GM23338 (cell line): ENCODE data around the gene NCOA1. TPM values are rescaled to one million over a fixed set of nuclear protein-coding genes. Genes with fewer than 3 reads are reported as not detected.
"Not testable (repeated sequence)": the region's sequence is repeated elsewhere in the genome, so short reads cannot be mapped to it uniquely, and the experiment has no call there.

Experiments
- ATAC-seq: fragments of 200-7000 bp; cut with Tn5 transposase; 3 replicates; pipeline ENCODE4 v1.9.1; 2020
- DNase-seq: peaks from one replicate; pipeline ENCODE4 v3.0.0-alpha.2; 2015; ENCODE audit warnings: low spot score
- H2AFZ ChIP-seq: fragments of 200-600 bp; sonication (generic); 2 replicates; pipeline ENCODE4 v1.8.0; 2016; ENCODE audit warnings: antibody characterized with exemption, mild to moderate bottlenecking, moderate library complexity
- H3F3A ChIP-seq: fragments of 200-600 bp; sonication (generic); replicated peaks from 2 replicates; pipeline ENCODE4 v1.8.0; 2017; ENCODE audit warnings: antibody characterized with exemption, mixed run types, low read depth
- H3K27ac ChIP-seq: fragments of 200-600 bp; sonication (generic); 2 replicates; pipeline ENCODE4 v1.6.1; 2016; ENCODE audit warnings: low read depth
- H3K27me3 ChIP-seq: fragments of 200-600 bp; sonication (generic); 2 replicates; pipeline ENCODE4 v1.8.0; 2016; ENCODE audit warnings: mild to moderate bottlenecking, mixed run types, moderate library complexity; ENCODE audit not compliant: insufficient read depth
- H3K36me3 ChIP-seq: fragments of 200-600 bp; sonication (generic); 2 replicates; pipeline ENCODE4 v1.8.0; 2016; ENCODE audit warnings: mild to moderate bottlenecking; ENCODE audit not compliant: insufficient read depth
- H3K4me1 ChIP-seq: fragments of 200-600 bp; sonication (generic); 2 replicates; pipeline ENCODE4 v1.8.0; 2016; ENCODE audit warnings: mild to moderate bottlenecking, moderate library complexity; ENCODE audit not compliant: insufficient read depth
- H3K4me2 ChIP-seq: fragments of 200-600 bp; sonication (generic); 2 replicates; pipeline ENCODE4 v1.7.1; 2017; ENCODE audit warnings: mixed run types
- H3K4me3 ChIP-seq: fragments of 200-600 bp; sonication (generic); 2 replicates; pipeline ENCODE4 v1.6.1; 2016; ENCODE audit warnings: mixed run types
- H3K79me2 ChIP-seq: fragments of 200-600 bp; sonication (generic); replicated peaks from 2 replicates; pipeline ENCODE4 v1.8.0; 2017; ENCODE audit warnings: mild to moderate bottlenecking; ENCODE audit not compliant: insufficient read depth
- H3K9me2 ChIP-seq: fragments of 200-600 bp; sonication (generic); 2 replicates; pipeline ENCODE4 v1.8.0; 2017; ENCODE audit not compliant: insufficient read depth
- H4K20me1 ChIP-seq: fragments of 200-600 bp; sonication (generic); replicated peaks from 2 replicates; pipeline ENCODE4 v1.8.0; 2017; ENCODE audit warnings: mild to moderate bottlenecking; ENCODE audit not compliant: insufficient read depth
- H3K27ac Mint-ChIP-seq: 2 replicates; pipeline ENCODE4 v1.8.0; 2020; ENCODE audit warnings: inconsistent platforms, mild to moderate bottlenecking, moderate library complexity, mixed read lengths
- H3K27me3 Mint-ChIP-seq: 3 replicates; pipeline ENCODE4 v1.8.0; 2022; ENCODE audit warnings: low read depth, mild to moderate bottlenecking, moderate library complexity, mixed read lengths, inconsistent platforms; ENCODE audit not compliant: insufficient read depth, poor library complexity
- H3K36me3 Mint-ChIP-seq: 3 replicates; pipeline ENCODE4 v1.8.0; 2021; ENCODE audit warnings: low read depth, mild to moderate bottlenecking, inconsistent platforms, moderate library complexity, mixed read lengths
- H3K4me1 Mint-ChIP-seq: 3 replicates; pipeline ENCODE4 v1.8.0; 2020; ENCODE audit warnings: mild to moderate bottlenecking, inconsistent platforms, mixed read lengths
- H3K4me3 Mint-ChIP-seq: 3 replicates; pipeline ENCODE4 v1.8.0; 2021; ENCODE audit warnings: moderate library complexity, mild to moderate bottlenecking, inconsistent platforms, mixed read lengths
- H3K9me3 Mint-ChIP-seq: 3 replicates; pipeline ENCODE4 v1.8.0; 2020; ENCODE audit warnings: moderate library complexity, mild to moderate bottlenecking, inconsistent platforms, mixed read lengths
- ETS1 ChIP-seq: IDR thresholded peaks from 2 replicates; pipeline ENCODE4 v1.6.1; 2016; ENCODE audit warnings: antibody characterized with exemption
- POLR2AphosphoS5 ChIP-seq: IDR thresholded peaks from 2 replicates; pipeline ENCODE4 v1.6.1; 2016; ENCODE audit warnings: antibody characterized with exemption, low read depth
- ZNF462 ChIP-seq: fragments of 250-450 bp; sonication (Bioruptor Pico); IDR thresholded peaks from 2 replicates; pipeline ENCODE4 v1.5.0; 2020; ENCODE audit warnings: mild to moderate bottlenecking, moderate library complexity
- polyA plus RNA-seq: library from polyadenylated mRNA; unstranded; fragments of >200 nt; fragmentation: Nextera tagmentation; extraction: Ambion mirVana; gene quantifications from 2 replicates; pipeline ENCODE4 v1.2.1, GENCODE V29; 2016
- total RNA-seq: library from RNA; depleted of rRNA; stranded (reverse); fragments of >200 nt; shearing (Covaris generic); gene quantifications from 2 replicates; pipeline ENCODE4 v1.2.3, GENCODE V29; 2014

NCOA1 gene
- total and polyA plus RNA-seq, 2 experiments from 2014 or later = 7.1 to 15.1 TPM

- Mint-ChIP-seq H3K27ac (no peak overlapping the region), H3K4me1 (peaks cover 26% of the 10 kb centered on the region), H3K9me3 (no peaks in the 10 kb centered on the region), H3K4me3 (no peak overlapping the region), H3K27me3 (peaks cover 5% of the 10 kb centered on the region), H3K36me3 (no peaks in the 10 kb centered on the region)
- H2AFZ ChIP-seq = 0 out of 2 replicates have a peak overlapping the region, but pooled peaks have one; percentile 23
- TF ChIP-seq POLR2AphosphoS5 = no peak
- H3K4me1 ChIP-seq = peaks cover 22% of the 10 kb centered on the region
- no peak overlapping the region for H3K27ac ChIP-seq
- no peak overlapping the region for H3K4me2 ChIP-seq
- ATAC-seq (no peak), DNase-seq (no peak)
- H3K36me3 ChIP-seq = no peaks in the 10 kb centered on the region
- H3K27me3 ChIP-seq = no peaks in the 10 kb centered on the region
- no peaks in the 10 kb centered on the region for H3K79me2 ChIP-seq
- H3K9me2 ChIP-seq = peaks cover 2% of the 10 kb centered on the region; the same call in 1 of the 2 replicates
- no peak overlapping the region for H3K4me3 ChIP-seq
- no peaks in the 10 kb centered on the region for H4K20me1 ChIP-seq
- no peaks in the 10 kb centered on the region for H3F3A ChIP-seq
Observed at GRCh38 chr2:24463271-24463670, 27.8 kb upstream of the NCOA1 start.

GRCh38 chr2:24466871-24467870 is 23.9 kb upstream of the NCOA1 start:
- Histone ChIP-seq H4K20me1 (no peaks in the 10 kb centered on the region), H3K27me3 (no peaks in the 10 kb centered on the region), H3K9me2 (peaks cover 8% of the 10 kb centered on the region; the same call in 1 of the 2 replicates), H3K4me2 (peak overlapping the region; percentile 34; the same call in 1 of the 2 replicates), H3F3A (no peaks in the 10 kb centered on the region), H3K4me1 (peaks cover 12% of the 10 kb centered on the region), H3K36me3 (no peaks in the 10 kb centered on the region), H3K79me2 (no peaks in the 10 kb centered on the region), H2AFZ (peak overlapping the region; percentile 44; the same call in 1 of the 2 replicates), H3K4me3 (no peak overlapping the region), H3K27ac (peak overlapping the region; percentile 75)
- Mint-ChIP-seq H3K36me3 (no peaks in the 10 kb centered on the region), H3K4me1 (peaks cover 20% of the 10 kb centered on the region), H3K27me3 (peaks cover 6% of the 10 kb centered on the region), H3K27ac (peak overlapping the region; percentile 89), H3K4me3 (peak overlapping the region; percentile 11), H3K9me3 (no peaks in the 10 kb centered on the region)
- TF ChIP-seq ZNF462 (CRISPR knock-in tag) (0 out of 2 replicates have a peak, but pooled peaks have one; percentile 12), ETS1 (no peak)
- DNase-seq = peak; percentile 51
- peak; percentile 66 for ATAC-seq

GRCh38 chr2:24468453-24468852 is 22.6 kb upstream of the NCOA1 start:
- not testable (repeated sequence) for H3K36me3 Mint-ChIP-seq, H3K27me3 Mint-ChIP-seq, H4K20me1 ChIP-seq, H3K27me3 ChIP-seq, ATAC-seq, H3K4me2 ChIP-seq, H3K27ac Mint-ChIP-seq, H3K79me2 ChIP-seq, H2AFZ ChIP-seq, H3K9me2 ChIP-seq, H3K36me3 ChIP-seq, H3K4me3 Mint-ChIP-seq, H3F3A ChIP-seq, DNase-seq, H3K4me3 ChIP-seq, H3K9me3 Mint-ChIP-seq, H3K27ac ChIP-seq
- peaks cover 20% of the 10 kb centered on the region for H3K4me1 Mint-ChIP-seq
- peaks cover 12% of the 10 kb centered on the region for H3K4me1 ChIP-seq
